Stimulated activated CD4-positive, alpha-beta T cell treated with anti-CD3 and anti-CD28 coated beads, Interleukin-4, amount 100 ng/mL, for 4 hours (primary cell): ENCODE data around the gene HCAR2.
A peak's percentile ranks its signal among the peaks of the same experiment; 100 is the strongest.
"Not testable (repeated sequence)": the region's sequence is repeated elsewhere in the genome, so short reads cannot be mapped to it uniquely, and the experiment has no call there.

Experiments
- DNase-seq, 2 experiments: peaks; one replicate each; pipeline ENCODE4 v3.0.0-alpha.2; 2020

HCAR2 gene

DNA sequence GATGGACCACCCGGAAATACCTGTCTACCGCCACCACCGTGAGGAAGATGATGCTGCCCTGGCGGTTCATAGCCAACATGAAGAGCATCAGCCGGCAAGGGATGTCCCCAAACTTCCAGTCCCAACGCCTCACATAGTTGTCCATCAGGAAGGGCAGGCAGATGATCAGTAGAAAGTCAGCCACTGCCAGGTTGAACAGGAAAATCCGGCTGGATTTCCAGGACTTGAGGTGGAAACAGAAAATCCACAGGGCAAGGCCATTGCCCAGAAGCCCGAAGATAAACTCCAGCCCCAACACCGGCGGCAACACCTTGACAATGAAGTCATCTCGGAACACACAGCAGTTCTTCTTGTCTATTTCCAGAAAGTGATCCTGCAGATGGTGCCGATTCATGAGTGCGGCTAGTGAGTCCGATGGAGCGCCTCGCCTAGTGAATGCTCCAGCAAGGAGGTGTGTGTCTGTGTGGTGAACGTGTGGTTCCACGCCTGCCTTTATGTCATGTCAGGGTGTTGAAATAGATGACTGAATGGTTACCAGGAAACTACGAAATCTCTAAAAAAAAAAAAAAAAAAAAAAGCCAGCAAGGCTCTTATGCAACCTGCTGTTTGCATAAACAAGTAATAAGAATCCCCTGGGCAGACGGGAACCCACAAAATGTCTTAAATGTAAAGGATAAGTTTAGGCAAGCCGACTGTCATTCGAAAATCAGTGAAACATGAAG is at the start of gene HCAR2:
Gene HCAR2, minus strand, starts transcription at position 468 of the 722 bp plus-strand sequence. Its CDS starts 74 bp downstream, at position 394.
- not testable (repeated sequence) for DNase-seq

- DNase-seq = peak; percentile 99
Measured at GRCh38 chr12:122752464-122753318, 49.5 kb upstream of the HCAR2 start, which contains the start of gene DENR. TSS of gene DENR (plus strand) at chr12:122752824. CDS start at chr12:122753702, 878 bp downstream.

DNA sequence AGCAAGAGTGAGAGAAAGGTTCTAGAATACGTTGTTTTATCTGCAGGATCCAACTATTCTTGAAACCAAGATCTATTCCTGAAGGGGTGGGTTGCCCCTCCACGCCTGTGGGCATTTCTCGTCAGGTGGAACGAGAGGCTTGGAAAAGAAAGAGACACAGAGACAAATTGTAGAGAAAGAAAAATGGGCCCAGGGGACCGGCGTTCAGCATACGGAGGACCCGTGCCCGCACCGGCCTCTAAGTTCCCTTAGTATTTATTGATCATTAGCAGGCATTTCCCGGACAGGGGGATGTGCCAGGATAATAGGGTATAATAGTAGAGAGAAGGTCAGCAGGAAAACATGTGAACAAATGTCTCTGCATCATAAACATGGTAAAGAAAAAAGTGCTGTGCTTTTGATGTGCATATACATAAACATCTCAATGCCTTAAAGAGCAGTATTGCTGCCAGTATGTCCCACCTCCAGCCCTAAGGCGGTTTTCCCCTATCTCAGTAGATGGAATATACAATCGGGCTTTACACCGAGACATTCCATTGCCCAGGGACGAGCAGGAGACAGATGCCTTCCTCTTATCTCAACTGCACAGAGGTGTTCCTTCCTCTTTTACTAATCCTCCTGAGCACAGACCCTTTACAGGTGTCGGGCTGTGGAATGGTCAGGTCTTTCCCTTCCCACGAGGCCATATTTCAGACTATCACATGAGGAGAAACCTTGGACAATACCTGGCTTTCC is 47.8 kb upstream of the HCAR2 start:
- not testable (repeated sequence) for DNase-seq

GRCh38 chr12:122749569-122750332 is 46.6 kb upstream of the HCAR2 start:
- DNase-seq = no peak

DNA sequence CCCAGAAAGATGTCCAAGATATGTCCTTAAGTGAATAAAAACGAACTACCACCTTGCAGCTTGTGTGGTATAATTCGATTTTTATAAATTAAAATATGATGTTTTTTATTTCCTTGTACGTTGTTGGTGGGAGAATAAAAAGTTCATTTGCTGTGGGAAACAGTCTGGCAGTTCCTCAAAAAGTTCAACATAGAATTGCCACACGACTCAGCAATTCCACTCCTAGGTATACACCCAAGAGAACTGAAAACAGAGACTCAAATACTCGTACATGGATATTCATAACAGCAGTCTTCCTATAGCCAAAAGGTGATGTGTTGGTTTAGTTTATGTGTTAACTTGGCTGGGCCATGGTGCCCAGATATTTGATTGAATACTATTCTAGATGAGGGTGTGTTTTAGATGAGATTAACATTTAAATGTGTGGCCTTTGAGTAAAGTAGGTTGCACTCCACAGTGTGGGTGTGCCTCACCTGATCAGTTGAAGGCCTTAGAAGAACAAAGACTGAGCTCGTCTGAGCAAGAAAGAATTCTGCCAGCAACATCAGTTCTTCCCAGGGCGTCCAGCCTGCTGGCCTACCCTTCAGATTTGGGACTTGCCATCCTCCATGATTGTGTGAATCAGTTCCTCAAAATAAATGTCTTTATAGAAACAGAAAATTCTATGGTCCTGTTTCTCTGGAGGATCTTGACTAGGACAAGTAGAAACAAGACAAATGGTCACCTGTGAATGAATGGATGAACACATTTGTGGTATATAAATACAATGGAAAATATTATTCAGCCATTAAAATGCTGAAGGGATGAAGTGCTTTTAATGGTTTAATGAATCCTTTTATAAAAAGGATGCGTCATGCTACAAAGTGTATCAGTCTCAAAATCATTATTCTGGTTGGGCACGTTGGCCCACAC is 44.3 kb upstream of the HCAR2 start:
- no peak for DNase-seq

DNA sequence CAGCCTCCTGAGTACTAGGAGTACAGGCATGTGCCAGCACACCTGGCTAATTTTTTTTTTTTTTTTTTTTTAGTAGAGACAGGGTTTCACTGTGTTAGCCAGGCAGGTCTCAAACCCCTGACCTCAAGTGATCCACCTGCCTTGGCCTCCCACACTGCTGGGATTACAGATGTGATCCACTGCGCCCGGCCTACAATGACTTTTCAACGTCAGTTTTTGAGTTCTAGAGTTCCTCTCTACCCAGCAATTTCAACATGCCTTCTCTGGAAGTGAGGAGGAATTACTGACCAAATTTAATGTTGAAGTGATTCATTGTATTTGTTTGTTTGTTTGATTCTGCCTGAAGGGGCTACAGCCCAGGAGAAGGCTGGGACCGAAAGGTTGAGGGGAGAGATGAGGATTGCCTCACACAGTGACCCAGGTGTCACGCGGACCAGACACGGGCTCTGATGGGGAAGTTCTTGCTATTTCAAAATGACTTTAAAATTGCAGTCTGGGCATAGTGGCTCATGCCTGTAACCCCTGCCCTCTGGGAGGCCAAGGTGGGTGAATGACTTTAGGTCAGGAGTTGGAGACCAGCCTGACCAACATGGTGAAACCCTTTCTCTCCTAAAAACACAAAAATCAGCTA is 40.9 kb upstream of the HCAR2 start:
- no peak for DNase-seq

DNA sequence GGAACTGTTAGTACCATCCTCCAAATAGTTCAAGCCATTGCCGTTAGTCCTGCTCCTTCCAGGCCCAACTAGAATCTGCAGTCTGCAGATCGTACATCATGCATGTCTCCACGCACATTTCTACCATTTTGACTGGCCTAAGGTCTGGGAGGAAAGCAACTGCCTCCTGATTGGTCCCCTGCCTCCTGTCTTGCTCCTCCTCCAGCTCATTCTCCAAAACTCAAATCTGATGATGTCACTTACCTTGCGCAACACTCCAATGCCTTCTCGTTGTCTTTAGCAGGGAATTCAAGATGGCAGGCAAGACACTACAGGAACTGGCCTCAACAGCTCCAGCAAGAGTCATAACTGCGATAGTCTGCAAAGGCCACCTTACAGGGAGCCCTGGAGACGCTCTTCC is 37.2 kb upstream of the HCAR2 start:
- no peak for DNase-seq

GRCh38 chr12:122738571-122738970 is 35.4 kb upstream of the HCAR2 start:
- DNase-seq = no peak

GRCh38 chr12:122732611-122733010 is 29.5 kb upstream of the HCAR2 start:
- no peak for DNase-seq

DNA sequence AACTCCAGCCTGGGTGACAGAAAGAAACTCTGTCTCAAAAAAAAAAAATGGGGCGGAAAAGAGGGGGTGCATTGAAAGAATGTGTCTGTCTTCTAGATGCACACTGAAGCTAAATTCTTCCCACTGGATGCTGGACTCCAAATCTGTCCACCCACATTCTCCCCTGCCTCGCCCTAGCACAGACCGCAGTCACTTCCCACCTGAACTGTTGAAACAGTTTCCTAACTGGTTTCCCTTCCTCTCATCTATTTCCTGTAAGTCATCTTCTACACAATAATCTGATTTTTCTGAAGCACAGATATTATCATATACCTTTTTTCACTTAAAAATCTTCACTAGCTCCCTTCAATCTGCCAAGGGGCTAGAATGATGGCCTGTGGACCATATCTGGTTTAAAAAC is 29.0 kb upstream of the HCAR2 start:
- DNase-seq = peak in 1 of 2 experiments; percentile 66

DNA sequence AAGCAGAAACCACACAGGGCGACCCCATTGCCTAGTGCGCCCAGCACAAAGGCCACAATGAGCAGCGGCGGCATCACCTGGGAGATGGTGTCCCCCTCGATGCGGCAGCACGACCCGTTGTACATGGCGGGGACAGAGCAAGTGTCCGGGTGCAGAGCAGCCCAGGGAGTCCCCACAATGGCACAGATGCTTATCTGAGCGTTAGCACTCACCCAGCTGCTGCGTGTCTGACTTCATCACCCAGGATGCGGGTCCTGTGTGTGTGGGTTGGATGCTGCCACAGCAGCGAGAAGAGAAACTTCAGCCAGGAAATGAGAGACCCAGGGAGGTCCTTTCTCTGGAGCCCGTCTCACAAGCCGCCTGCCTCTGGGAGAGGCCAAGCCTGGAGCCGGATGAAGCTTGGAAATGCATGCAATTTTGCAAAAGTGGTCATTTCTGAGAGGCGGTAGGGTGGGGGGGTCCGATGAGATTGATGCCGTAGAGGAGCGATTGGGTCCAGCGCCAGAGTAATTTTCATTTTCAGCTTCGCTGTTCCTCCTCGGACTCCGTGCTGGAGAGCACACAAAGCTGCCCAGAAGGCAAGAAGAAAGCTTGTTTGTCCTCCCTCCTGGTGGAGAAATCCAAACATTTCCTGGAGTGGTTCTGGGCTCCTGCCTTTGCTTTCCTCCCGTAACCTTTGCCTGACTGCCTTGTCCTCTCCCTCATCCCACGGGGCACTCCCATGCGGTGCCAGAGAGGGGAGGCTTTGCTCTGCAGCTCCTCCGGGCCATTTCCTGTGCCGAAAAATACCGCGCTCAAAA is 27.3 kb upstream of the HCAR2 start, which contains the start of gene HCAR1:
Gene HCAR1, minus strand, starts transcription at position 630 of the 800 bp plus-strand sequence. Its CDS starts 505 bp downstream, at position 125.
- DNase-seq = peak; percentile 36 to 66

- no peak for DNase-seq
Measured at GRCh38 chr12:122729583-122730214, 26.5 kb upstream of the HCAR2 start.

DNA sequence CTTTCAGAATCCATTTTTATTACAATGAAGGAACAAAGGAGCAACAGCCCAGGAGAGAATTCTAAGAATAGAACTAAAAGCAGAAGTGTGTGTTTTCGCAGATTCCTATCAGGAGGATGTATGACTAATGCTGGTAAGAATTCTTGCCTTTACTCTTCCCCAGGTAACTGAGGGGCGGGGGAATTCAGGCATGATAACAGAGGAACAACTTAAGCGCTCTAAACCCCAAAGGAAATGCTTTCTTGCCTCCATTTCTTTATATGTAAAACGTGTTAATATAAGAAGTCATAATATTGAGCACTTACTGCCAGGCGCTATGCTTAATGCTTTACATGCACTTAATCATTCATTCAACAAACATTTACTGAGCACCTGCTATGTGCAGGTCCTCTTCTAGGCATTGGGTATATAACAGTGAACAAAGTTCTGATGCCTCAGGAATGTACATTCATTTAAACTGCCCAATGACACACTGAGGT is 23.0 kb upstream of the HCAR2 start:
- DNase-seq = peak in 1 of 2 experiments; percentile 57

GRCh38 chr12:122725452-122726079 is 22.4 kb upstream of the HCAR2 start:
- no peak for DNase-seq

DNA sequence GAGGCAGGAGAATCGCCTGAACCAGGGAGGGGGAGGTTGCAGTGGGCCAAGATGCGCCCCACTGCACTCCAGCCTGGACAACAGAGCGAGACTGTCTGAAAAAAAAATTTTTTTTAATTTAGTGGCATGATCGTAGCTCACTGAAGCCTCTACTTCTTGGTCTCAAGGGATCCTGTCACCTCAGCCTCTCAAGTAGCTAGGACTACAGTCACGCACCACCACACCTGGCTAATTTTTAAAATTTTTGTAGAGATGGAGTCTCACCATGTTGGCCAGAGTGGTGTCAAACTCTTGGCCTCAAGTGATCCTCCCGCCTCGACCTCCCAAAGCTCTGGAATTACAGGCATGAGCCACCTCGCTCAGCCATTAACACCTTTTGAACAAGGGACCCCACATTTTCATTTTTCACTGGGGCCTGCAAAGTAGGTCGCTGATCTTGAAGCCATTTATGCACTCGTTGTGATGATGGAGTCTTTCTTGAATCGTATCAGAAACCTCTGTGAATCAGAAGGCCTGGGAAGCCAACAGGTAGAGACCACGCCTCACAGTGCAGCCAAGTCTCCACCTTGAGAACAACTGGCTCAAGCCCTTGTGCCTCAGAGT is 21.6 kb upstream of the HCAR2 start:
- no peak for DNase-seq

DNA sequence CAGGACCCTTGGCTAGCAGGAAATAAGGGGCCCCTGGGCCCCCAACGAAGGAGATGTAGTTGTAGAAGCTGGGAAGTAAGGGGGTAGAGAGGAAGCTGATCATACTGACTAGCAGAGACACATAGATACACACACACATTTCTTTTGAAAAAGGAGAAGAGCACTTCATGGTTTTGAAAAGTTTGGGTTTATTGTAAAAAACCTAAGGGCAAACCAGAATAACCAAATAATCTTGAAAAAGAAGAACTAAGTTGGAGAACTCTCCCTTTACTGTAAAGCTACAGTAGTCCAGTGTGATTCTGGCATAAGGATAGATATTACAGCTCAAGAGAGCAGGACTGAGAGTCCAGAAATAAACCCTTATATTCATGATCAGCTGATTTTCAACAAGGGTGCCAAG is 19.2 kb upstream of the HCAR2 start:
- DNase-seq = no peak

GRCh38 chr12:122721057-122721545 is 17.9 kb upstream of the HCAR2 start:
- no peak for DNase-seq

DNA sequence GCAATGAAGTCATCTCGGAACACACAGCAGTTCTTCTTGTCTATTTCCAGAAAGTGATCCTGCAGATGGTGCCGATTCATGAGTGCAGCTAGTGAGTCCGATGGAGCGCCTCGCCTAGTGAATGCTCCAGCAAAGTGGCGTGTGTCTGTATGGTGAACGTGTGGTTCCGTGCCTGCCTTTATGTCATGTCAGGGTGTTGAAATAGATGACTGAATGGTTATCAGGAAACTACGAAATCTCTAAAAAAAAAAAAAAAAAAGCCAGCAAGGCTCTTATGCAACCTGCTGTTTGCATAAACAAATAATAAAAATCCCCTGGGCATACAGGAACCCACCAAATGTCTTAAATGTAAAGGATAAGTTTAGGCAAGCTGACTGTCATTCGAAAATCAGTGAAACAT is 13.5 kb upstream of the HCAR2 start, which contains the start of gene HCAR3:
Gene HCAR3, minus strand, starts transcription at position 154 of the 400 bp plus-strand sequence. Its CDS starts 74 bp downstream, at position 80.
- DNase-seq = not testable (repeated sequence)
